ENCODE results near the gene ARHGAP31. TPM values are rescaled to one million over a fixed set of nuclear protein-coding genes. Genes with fewer than 3 reads are reported as not detected.
"Not testable (repeated sequence)": the region's sequence is repeated elsewhere in the genome, so short reads cannot be mapped to it uniquely, and the experiment has no call there.

Gene ARHGAP31
- total RNA-seq, 1 donor from 2014 or later: 42.1 TPM

DNA sequence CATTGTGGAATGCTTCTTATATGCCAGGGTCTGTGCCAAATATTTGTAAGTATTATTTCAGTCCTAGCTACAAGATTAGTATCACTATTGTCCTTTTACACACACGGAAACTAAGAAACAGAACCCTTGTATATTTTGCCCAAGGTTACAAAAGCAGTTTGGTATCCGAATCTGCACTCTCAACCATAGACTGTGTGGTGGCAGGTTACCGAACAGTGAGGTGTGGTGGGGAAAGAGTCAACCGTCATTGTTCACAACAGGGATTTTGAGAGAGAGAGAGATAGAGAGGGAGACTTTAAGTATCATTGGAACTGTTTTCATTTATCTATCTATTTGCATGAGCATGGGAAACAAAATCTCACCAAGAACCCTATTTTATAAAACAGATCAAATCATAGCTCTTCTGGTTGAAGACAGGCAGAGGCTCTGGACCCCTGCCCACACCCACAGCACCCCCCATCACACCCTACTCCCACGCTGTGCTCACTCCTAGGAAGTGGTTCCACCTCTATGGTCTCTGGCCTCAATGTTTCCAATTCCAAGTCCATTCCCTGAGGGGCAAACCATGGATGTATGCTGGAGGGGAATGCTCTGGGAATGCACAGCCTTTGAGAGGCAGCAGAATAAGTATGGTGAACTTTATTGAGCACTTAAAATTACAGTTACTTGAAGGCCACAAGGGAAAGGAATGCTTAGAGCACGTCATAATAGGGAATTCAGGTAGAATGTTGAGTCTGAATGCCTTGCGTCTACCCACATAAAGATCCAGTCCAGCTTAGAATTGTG, 69.0 kb downstream of the ARHGAP31 start:
- DNase-seq: no peak
- intact Hi-C loops (cut with DNase I): no loop called here
- no peak for ATAC-seq (ENCODE audit: poor library complexity)

GRCh38 chr3:119364401-119364800, 70.2 kb downstream of the ARHGAP31 start:
- no peak for DNase-seq
- intact Hi-C loops (cut with DNase I): no loop called here

GRCh38 chr3:119365418-119365817, 71.2 kb downstream of the ARHGAP31 start:
- intact Hi-C loops (cut with DNase I): no loop called here
- DNase-seq (no peak), ATAC-seq (ENCODE audit: poor library complexity) (no peak)

More at GRCh38 chr3:119364401-119364800, 70.2 kb downstream of the ARHGAP31 start:
- no peak for ATAC-seq (ENCODE audit: poor library complexity)

GRCh38 chr3:119367000-119367399, 72.8 kb downstream of the ARHGAP31 start:
- intact Hi-C loops (cut with DNase I): no loop called here
- ATAC-seq (ENCODE audit: poor library complexity) (no peak), DNase-seq (no peak)

GRCh38 chr3:119368298-119368697, 74.1 kb downstream of the ARHGAP31 start:
- no peak for ATAC-seq (ENCODE audit: poor library complexity)
- no peak for DNase-seq
- intact Hi-C loops (cut with DNase I): no loop called here

GRCh38 chr3:119371786-119372185, 77.6 kb downstream of the ARHGAP31 start:
- DNase-seq; intact Hi-C loops (cut with DNase I); ATAC-seq (ENCODE audit: poor library complexity): not testable (repeated sequence)

GRCh38 chr3:119375106-119375505, 80.9 kb downstream of the ARHGAP31 start:
- DNase-seq (no peak), ATAC-seq (ENCODE audit: poor library complexity) (no peak)
- intact Hi-C loops (cut with DNase I): no loop called here

DNA sequence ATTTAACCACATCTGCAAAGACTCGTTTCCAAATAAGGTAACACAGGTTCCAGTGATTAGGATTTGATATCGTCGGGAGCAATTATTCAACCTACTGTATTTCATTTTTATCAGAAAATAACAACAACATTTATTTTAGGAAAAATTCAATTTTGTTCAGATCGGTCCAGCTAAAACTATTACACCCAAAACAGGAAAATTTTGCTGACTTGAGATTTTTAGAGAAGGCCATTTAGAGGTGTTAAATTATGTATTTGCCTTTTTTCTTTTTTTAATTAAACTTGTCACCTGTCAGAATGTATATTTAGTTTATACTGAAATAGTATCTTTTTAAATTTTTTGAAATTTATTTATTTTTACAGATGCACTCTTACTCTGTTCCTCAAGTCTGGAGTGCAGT, 81.3 kb downstream of the ARHGAP31 start:
- no peak for ATAC-seq (ENCODE audit: poor library complexity)
- intact Hi-C loops (cut with DNase I): no loop called here
- no peak for DNase-seq

DNA sequence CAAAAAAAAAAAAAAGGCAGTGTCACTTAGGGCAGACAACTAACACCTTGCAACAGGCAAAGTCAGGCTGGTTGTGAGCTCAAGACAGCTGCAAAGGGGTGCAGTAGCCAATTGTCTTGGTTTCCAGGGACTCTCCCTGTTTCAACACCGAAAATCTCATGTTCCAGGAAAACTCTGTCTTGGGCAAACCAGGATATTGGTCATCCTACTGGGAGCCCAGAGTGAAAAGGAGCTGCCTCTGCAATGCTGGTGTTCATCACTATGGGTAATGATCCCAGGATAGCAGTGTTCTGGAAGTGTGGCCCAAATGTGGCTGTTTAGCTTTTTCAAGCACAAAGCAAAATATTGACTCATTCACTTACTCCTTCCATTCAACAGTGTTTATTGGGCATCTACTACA, 82.6 kb downstream of the ARHGAP31 start:
- ATAC-seq (ENCODE audit: poor library complexity) (no peak), DNase-seq (no peak)
- intact Hi-C loops (cut with DNase I): no loop called here

DNA sequence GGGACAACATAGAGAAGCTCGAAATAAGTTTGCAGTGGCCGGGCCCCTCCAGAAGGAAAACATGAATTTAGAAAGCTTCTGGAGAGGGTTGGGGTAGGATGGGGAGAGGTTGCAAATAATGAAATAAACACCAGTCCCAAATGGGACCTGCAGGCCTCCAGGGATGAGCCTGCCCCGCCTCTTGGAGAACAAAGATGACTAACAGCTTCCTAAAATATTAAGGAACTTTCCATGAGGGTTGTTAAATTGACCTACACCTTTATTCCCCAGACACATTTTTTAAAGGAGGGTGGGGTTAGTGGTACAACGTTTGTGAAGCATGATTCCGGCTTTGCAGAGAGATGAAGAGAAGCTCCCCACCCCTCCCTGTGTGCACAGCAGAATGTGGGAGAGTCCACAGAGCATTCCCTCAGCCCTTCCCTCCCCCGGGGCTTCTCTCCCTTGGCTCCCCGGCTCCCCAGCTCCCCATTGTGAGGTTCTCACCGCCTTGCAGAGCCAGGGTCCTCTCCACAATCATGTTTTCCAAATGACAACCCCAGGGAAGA, 84.1 kb downstream of the ARHGAP31 start:
- ATAC-seq (ENCODE audit: poor library complexity): no peak
- intact Hi-C loops (cut with DNase I): no loop called here
- DNase-seq: no peak

DNA sequence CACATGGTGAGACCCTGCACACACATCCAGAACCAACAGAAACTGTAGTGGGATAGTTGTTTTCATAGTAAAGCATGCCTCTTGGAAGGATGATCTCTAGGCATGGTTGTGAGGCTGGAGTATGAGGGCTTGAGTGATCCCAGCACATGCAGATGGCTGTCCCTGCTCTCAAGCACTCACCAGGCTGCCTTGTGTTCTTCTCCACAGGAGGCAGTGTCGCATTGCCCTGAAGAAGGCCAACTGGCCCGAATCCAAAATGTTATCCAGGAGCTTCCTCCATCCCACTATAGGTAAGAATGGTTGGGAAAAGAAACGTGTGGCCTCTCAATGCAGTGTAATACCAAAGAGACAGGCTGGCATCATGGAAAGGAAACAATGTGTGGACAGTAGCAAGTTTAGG, 86.5 kb downstream of the ARHGAP31 start:
- ATAC-seq (ENCODE audit: poor library complexity): peak; percentile 42
- DNase-seq: no peak
- intact Hi-C loops (cut with DNase I): no loop called here

DNA sequence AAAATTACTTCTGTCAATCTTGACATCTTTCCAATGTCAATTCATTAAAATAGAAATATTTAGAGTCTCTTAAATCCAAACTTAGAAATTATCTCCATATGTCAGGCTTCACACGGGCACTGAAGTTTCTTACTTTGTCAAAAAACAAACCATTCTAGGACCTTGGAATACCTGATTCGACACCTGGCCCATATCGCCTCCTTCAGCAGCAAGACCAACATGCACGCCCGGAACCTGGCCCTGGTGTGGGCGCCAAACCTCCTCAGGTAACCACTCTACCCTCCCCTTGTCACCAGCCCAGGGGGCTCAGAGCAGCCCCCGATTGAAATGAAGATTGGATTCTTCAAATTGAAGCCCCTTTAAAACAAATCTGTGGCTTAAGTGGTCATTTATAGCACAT, 88.0 kb downstream of the ARHGAP31 start:
- ATAC-seq (ENCODE audit: poor library complexity) (no peak), DNase-seq (no peak)
- intact Hi-C loops (cut with DNase I): no loop called here

DNA sequence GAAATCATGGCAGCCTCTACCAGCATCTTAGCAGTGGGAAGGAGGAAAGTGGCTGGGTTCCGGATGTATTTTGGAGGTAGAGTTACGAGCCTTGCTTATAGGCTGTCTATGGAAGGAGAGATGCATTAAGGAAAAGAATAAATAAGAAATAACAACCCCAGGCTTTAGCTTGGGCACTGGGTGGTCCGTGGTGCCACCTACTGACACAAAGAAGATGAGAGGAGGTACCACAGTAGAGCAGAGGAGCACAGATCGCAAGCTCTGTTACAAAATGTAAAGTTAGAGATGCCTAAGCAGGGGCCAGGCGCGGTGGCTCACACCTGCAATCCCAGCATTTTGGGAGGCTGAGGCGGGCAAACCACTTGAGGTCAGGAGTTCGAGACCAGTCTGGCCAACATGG, 94.4 kb downstream of the ARHGAP31 start:
- ATAC-seq (ENCODE audit: poor library complexity) (no peak), DNase-seq (no peak)
- intact Hi-C loops (cut with DNase I): no loop called here

- intact Hi-C loops (cut with DNase I): no loop called here
Observed at GRCh38 chr3:119395923-119396358, 101.8 kb downstream of the ARHGAP31 start.

GRCh38 chr3:119396870-119397269, 102.7 kb downstream of the ARHGAP31 start:
- ATAC-seq (ENCODE audit: poor library complexity) (peak; percentile 77), DNase-seq (no peak)
- intact Hi-C loops (cut with DNase I): no loop called here

More at GRCh38 chr3:119395923-119396358, 101.8 kb downstream of the ARHGAP31 start:
- DNase-seq (no peak), ATAC-seq (ENCODE audit: poor library complexity) (no peak)

GRCh38 chr3:119400466-119400865, 106.3 kb downstream of the ARHGAP31 start:
- ATAC-seq (ENCODE audit: poor library complexity) (no peak), DNase-seq (no peak)
- intact Hi-C loops (cut with DNase I): no loop called here

GRCh38 chr3:119401069-119401468, 106.9 kb downstream of the ARHGAP31 start:
- intact Hi-C loops (cut with DNase I): no loop called here
- ATAC-seq (ENCODE audit: poor library complexity) (no peak), DNase-seq (no peak)

- ATAC-seq (ENCODE audit: poor library complexity) (no peak), DNase-seq (no peak)
- intact Hi-C loops (cut with DNase I): no loop called here
Observed at GRCh38 chr3:119401503-119402440, 107.6 kb downstream of the ARHGAP31 start.

DNA sequence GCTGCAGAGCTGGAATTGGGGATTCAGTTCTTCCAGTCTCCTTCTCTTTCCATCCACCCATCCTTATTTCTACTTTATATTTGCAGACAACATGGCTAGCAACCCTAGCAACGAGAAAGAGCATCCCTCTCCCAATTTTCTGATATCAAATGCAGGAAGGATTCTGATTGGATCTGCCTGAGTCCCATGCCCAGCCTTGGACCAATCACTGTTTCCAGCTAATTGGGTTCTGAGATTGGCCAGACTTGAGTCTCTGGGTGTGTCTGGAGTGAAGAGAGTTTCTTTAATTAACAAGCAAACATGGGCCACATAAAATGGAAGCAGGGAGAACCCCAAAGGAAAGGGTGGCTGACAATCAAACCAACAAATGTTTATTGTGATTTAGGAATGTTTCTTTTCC, 108.6 kb downstream of the ARHGAP31 start:
- ATAC-seq (ENCODE audit: poor library complexity): no peak
- DNase-seq: no peak
- intact Hi-C loops (cut with DNase I): no loop called here
